ENCODE data around the gene GJD2.

GRCh38 chr15:34783991-34784390 is 29.2 kb upstream of the GJD2 start:
- TF ChIP-seq CTCF (IDR thresholded peaks at IDR 0.05) = no peak
- TF ChIP-seq POLR2A (IDR thresholded peaks at IDR 0.05) = no peak
- TF ChIP-seq EP300 (IDR thresholded peaks at IDR 0.05) = no peak
- TF ChIP-seq POLR2AphosphoS5 (IDR thresholded peaks at IDR 0.05) = no peak

Data from upper lobe of left lung (tissue), 4 donors.